GM12874 (cell line): ENCODE data around the gene SAMD14.

Source experiments
- TF ChIP-seq, protein P1 (sequence below): IDR thresholded peaks from 2 replicates; pipeline ENCODE4 v1.5.1; 2011; ENCODE audit warnings: low read depth, mild to moderate bottlenecking, control low read depth, low read length, moderate library complexity; ENCODE audit not compliant: insufficient read depth

The SAMD14 gene

DNA sequence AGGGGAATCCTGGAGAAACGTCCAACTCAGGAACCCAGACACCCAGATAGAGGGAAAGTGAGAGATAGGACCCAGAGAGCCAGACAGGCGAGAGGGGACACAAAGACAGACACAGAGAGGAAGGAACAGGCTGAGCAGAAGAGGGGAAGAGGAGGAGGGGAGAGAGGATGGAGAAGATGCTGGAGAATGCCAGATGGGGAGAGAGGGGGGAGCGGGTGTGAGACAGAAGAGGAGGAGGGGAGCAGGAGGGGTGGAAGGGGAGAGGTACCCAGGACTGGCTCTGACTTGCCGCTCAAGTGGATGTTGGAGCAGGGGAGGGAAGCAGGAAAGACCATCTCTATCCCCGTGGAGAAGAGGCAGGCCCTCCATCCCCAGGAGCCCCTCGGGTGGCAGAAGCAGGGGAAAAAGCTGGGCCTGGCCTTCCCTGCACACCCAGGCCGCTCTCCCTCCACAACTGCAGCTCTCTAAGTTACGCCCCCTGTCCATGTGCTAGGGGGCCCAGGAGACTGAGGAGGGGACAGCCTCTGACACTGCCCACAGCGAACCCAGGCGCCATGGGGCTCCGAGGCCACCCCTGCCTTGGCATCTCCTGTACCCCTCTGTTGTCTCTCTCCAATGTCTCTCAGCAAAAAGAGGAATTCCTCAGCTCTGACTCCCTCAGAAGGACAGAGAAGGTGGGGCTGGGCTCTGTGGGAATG, 15.7 kb upstream of the SAMD14 start:
- TF ChIP-seq, protein P1, sequence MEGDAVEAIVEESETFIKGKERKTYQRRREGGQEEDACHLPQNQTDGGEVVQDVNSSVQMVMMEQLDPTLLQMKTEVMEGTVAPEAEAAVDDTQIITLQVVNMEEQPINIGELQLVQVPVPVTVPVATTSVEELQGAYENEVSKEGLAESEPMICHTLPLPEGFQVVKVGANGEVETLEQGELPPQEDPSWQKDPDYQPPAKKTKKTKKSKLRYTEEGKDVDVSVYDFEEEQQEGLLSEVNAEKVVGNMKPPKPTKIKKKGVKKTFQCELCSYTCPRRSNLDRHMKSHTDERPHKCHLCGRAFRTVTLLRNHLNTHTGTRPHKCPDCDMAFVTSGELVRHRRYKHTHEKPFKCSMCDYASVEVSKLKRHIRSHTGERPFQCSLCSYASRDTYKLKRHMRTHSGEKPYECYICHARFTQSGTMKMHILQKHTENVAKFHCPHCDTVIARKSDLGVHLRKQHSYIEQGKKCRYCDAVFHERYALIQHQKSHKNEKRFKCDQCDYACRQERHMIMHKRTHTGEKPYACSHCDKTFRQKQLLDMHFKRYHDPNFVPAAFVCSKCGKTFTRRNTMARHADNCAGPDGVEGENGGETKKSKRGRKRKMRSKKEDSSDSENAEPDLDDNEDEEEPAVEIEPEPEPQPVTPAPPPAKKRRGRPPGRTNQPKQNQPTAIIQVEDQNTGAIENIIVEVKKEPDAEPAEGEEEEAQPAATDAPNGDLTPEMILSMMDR = no peak

DNA sequence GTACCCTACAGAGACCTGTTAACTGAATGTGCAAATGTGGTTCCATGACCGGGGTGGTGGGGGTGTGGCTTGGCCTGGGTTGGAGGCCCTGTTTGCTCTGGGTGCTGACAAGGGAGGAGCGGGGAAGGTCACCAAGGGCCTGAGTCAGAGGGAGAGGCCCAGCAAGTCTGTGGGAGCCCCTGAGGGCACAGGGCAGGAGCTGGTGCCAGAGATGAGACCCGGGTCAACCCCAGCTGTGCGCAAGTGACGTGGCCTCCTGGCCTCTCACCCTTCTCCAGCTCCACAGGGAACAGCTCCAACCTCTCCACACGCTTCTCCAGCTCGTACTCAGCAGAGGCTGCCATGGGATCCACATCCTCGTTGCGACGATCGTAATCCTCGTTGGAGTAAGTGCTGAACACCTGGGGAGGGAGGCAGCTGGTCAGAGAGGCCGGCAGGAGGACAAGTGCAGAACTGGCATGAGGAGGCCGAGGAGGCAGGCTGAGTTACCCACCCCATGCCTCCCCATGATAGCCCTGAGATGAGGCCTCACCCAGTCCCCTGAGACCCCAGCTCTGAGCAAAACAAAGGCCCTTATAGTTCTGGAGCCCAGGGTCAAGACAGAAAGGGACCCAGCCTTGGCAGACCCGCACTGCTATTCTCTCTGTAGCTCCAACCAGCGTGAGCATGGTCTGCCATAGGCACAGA, 15.0 kb upstream of the SAMD14 start:
- TF ChIP-seq, protein P1 = no peak

DNA sequence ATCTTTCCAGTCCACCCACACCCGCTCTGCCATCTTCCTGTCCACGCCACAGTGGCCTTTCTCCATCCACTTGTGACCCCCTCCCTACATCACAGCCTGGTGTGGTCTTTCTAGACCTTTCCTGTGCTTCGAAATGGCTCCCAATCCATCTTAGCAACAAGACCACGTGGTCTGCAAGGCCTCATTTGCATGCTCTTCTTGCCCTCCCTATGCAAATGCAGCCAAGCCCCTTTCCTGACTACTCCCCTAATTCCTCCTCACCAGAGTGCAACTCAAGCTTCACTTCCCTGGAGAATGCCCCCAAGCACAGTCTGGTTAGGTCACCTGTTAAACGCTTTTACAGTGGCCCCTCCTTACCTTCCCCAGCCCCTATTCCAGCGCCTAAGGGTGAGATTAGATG, 14.4 kb upstream of the SAMD14 start:
- TF ChIP-seq, protein P1 = no peak

DNA sequence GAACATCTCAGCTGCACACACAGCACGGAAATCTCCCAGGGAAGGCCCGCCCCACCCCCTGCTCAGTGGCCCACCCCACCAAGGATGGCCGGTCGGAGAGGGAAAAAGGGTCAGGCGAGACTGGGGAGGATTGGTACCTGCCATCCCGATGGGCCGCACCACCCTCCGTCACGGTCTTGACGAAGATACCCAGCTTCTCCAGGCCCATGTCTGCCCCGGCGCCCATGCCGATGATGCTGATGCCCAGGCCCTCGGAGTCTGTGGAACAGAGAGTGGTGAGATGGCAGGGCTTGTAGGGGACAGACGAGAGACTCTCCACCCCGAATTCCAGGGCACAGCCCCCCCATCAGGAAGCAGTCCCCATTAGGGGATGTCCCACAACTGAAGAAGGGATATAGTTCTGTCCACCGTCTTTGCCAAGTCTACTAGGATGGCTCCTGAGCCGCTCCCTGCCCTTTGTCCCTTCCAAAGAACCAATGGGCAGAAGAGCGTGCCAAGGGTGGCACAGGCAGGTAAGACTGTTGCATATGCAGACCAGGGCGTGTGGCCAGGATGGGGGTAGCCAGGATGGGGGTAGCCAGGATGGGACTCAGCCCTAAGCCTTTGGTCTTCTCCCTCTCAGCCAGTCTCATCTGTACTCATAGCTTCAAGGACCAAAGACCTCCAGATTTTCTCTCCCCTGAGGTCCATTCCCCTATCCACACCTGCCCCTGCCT, 13.7 kb upstream of the SAMD14 start:
- TF ChIP-seq, protein P1 = no peak

DNA sequence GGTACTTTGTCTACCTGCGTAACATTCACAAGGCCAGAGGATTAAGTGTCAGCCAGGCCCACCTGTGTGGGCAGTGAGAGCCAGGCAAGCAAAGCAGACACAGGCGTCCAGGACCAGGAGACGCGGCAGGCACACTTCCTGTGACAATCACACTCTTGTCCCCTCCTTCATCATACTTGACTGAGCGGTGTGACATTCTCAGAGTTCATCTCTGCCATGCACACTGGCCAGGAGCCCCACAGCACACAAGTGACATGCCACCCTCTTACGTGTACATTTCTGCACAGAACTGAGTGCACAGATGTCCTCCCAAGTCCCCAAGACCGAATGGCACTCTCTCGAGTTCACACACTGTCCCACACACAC, 11.8 kb upstream of the SAMD14 start:
- TF ChIP-seq, protein P1 = no peak

DNA sequence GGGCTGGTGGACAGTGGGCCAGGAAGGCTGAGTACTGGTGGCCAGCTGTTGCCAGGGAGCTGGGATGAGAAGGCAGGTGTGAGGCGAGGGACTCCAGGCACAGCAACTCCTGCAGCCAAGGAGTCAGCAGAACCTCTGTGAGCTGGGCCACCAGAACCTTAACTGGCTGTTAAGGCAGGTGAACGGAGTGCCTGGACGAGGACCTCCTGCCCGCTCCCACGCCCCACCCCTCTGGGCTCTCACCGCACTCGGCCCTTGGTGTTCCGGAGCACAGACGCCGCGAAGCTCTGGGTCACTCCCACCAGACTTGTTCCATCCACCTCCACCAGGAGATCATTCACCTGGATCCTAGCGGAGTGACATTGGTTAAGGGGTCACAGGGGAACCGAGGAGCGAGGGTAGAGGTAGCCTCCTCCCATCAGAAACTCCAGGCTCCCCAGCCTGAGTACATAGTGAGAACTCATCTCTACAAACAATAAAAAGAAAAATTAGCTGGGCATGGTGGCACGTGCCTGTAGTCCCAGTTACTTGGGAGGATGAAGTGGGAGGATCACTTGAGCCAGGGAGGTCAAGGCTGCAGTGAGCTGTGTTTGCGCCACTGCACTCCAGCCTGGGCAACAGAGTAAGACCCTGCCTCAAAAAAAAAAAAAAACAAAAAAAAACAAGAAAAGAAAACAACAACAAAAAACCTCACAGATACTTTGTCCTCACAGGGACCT, 11.2 kb upstream of the SAMD14 start:
- TF ChIP-seq, protein P1 = no peak
